NCI-H2196 (cell line): Measurements from ENCODE around the gene SUV39H1.
"Not testable (repeated sequence)": the region's sequence is repeated elsewhere in the genome, so short reads cannot be mapped to it uniquely, and the experiment has no call there.

Source experiments
- DNase-seq: peaks from one replicate; lab custom pipeline; 2025; ENCODE audit not compliant: unreplicated experiment; lab: John Stamatoyannopoulos, UW

SUV39H1 gene, protein sequence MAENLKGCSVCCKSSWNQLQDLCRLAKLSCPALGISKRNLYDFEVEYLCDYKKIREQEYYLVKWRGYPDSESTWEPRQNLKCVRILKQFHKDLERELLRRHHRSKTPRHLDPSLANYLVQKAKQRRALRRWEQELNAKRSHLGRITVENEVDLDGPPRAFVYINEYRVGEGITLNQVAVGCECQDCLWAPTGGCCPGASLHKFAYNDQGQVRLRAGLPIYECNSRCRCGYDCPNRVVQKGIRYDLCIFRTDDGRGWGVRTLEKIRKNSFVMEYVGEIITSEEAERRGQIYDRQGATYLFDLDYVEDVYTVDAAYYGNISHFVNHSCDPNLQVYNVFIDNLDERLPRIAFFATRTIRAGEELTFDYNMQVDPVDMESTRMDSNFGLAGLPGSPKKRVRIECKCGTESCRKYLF

DNA sequence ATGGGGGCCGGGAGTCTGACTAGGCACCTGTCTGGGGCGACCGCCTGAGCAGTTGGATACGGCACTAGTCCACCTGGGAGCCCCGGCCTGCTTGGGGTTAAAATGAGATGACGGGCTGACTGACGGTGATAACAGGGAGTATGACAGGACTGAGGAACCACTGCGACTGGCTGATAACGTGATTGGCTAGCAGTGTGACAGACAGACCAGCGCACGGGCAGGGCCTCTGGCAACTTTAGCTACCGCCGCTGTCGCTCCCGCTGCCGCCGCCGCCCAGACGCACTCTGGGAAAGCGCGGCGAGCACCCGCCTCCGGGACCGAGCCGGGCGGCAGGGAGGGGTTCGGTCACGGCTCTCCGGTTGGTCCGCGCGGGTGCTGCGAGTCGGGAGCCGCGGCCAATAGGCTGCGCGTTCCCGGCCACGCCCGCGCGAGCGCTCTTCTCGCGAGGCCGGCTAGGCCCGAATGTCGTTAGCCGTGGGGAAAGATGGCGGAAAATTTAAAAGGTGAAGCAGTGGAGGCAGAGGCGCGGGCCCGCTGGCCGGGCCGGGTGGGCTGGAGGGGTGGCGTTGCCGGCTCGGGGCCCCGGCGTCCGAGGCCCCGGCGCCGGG lies at the start of gene SUV39H1:
Gene SUV39H1, plus strand, starts transcription at position 434 of the 608 bp plus-strand sequence. Its CDS starts 51 bp downstream, at position 485.
- DNase-seq, result peak; percentile 85

DNA sequence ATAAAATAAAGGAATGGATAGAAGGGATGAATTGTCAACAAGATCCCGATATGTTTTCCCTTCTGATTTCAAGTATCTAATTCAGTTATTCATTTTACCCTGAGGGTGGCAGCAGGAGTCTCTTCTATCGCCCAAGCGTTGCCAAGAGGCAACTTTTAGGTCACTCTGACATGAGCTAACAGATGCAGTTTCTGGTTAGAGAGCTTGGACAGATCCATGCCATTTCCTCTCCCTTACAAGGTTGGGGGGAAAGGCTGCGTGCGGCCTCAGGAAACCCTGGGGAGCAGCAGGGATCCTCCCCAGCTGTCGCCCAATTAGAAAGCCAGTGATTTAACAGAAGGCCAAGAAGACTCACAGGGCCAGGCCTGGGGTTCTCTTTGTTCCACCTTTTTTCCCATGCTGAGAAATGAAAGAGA lies 48.2 kb upstream of the SUV39H1 start:
- peak; percentile 30 for DNase-seq

- no peak for DNase-seq
These were observed 47.4 kb upstream of the SUV39H1 start for GRCh38 chrX:48649102-48649501.

GRCh38 chrX:48652055-48652579 lies 44.4 kb upstream of the SUV39H1 start:
- DNase-seq, result not testable (repeated sequence)

- DNase-seq, result not testable (repeated sequence)
These were observed 41.8 kb upstream of the SUV39H1 start for GRCh38 chrX:48654746-48655145.

GRCh38 chrX:48659686-48660085 lies 36.8 kb upstream of the SUV39H1 start:
- not testable (repeated sequence) for DNase-seq

DNA sequence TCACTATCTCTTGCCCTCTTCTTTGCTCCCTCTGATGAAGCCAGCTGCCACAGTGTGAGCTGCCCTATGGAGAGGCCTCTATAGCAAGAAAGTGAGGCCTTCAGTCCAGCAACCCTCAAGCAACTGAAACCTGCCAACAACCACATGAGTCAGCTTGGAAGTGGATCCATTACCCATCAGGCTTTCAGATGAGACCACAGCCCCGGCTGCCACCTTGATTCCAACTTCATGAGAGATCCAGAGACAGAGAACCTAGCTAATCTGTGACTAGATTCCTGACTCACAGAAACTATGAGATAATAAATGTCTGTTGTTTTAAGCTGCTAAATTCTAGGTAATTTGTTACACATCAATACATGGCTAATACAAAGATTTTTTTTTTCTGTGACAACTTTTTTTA lies 33.3 kb upstream of the SUV39H1 start:
- no peak for DNase-seq

DNA sequence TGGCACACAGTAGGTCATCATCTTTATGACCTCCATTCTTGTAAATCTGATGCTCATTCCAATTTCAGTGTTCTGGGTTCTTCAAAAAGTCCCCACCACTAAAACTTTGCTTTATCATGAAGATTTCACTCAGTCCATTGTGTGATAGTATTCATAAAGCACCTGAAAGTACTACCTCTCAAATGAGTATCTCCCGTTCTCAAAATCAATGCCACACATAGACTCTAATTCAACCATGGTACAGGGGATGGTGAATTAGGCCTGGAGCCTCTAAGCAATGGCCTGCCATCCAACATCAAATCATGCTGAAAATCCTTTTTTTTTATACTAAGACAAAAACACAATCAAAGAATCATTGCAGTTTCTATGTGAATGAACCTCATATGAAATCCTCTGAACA lies 32.4 kb upstream of the SUV39H1 start:
- DNase-seq, result no peak

GRCh38 chrX:48665991-48666390 lies 30.5 kb upstream of the SUV39H1 start:
- no peak for DNase-seq

GRCh38 chrX:48666649-48667048 lies 29.9 kb upstream of the SUV39H1 start:
- no peak for DNase-seq

GRCh38 chrX:48667509-48667908 lies 29.0 kb upstream of the SUV39H1 start:
- no peak for DNase-seq

DNA sequence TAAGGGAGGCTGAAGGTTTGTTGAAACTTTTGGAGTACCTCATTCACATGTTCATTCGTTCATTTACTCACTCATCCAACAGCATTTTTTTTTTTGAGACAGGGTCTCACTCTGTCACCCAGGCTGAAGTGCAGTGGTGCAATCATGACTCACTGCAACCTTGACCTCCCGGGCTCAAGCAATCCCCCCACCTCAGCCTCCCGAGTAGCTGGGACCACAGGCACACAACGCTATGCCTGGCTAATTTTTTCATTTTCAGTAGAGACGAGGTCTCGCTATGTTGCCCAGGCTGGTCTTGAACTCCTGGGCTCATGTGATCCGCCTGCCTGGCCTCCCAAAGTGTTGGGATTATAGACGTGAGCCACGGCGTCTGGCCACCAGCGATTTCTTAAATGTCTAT lies 28.3 kb upstream of the SUV39H1 start:
- not testable (repeated sequence) for DNase-seq

DNA sequence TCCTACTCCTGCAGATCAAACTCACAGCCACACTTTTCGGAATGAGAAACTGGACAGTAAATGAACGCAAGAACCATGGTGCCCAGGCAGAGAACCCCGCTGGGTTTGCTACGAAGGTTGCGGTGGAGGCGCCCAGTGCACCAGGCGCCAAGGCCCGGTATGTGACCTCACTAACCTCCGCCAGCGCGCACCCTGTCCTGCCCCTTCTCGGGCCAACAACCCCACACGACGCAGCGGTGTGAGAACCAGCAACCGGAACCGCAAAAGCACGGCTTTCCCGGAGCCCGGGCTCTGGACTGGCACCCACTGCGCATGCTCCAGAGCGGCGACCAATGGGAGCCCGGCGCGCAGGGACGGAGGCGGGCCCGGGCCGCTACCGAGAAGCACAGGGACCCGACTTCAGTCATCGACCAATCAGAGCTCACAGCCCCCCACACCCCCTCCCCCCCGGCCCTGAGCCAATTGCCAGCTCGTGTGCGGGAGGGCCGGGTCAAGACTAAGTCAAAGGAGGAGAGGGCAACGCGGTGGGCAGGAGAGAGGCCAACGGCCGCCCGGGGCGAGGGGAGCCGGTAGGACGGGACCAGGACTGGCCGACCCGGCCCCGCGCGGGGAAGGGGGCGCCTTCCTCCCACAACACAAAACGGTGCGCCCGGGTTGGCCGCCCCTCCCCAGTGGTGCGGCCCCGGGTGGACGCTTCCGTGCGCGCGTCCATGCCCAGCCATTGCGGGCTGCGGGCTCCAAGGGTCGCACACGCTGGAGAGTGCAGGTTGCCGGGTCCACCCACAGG lies 20.2 kb upstream of the SUV39H1 start:
- DNase-seq, result peak; percentile 79

DNA sequence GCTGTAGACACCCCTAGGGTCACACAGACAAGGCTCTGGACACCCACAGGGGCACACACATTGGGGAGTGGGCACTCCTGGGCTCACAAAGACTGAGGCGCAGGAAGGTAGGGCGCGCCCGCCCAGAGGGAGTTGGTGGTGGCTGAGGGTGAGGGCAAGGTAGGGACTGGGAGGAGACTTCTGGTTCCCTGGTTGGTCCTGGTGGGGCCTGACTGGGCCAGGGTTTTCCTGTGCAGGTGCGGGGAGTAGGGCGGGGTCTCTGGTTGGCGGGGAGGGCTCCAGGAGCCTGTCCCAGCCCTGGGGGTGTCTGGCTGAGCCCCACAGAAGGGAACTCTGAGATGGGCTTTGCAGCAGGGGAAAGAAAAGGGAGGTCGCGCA lies 19.7 kb upstream of the SUV39H1 start:
- DNase-seq, result no peak

DNA sequence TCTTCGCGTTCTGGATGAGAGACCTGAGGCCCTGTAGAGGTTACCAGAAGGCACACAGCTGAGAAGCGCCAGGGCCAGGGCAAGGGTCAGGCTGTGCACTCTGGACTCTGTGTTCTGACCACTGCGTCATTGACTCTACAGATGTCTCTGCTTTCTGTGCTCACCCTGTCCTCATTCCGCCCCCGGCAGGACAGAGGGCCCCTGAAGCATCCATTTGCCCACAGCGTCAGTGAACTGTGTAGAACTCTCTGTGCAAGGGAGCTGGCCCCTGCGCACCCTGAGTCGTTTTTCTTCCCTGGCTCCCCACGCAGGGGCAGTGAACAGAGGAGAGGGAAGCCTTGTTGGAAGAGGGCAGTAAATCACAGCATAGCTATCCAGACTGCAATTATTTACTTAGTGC lies 19.0 kb upstream of the SUV39H1 start:
- no peak for DNase-seq

DNA sequence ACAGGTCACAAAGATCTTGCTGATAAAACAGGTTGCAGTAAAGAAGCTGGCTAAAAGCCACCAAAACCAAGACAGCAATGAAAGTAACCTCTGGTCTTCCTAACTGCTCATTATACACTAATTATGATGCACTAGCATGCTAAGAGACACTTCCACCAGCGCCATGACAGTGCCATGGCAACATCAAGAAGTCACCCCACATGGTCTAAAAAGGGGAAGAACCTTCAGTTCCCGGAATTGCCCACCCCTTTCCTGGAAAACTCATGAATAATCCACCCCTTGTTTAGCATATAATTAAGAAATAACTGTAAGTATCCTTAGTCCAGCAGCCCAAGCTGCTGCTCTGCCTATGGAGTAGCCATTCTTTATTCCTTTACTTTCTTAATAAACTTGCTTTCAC lies 16.1 kb upstream of the SUV39H1 start:
- not testable (repeated sequence) for DNase-seq

DNA sequence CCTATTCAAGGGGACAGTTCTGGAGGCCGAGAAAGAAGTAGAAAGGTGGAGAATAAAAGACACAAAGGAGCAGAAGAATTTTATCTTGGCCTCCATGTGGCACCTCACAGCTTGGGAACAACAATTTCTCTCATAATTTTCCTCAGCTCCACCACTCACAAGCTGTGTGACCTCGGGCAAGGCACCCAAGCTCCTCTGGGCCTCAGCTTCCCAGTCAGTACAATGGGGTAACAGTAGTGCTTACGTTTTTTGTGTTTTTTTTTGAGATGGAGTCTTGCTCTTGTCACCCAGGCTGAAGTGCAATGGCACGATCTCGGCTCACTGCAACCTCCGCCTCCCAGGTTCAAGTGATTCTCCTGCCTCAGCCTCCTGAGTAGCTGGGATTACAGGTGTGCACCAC lies 15.6 kb upstream of the SUV39H1 start:
- DNase-seq, result not testable (repeated sequence)

DNA sequence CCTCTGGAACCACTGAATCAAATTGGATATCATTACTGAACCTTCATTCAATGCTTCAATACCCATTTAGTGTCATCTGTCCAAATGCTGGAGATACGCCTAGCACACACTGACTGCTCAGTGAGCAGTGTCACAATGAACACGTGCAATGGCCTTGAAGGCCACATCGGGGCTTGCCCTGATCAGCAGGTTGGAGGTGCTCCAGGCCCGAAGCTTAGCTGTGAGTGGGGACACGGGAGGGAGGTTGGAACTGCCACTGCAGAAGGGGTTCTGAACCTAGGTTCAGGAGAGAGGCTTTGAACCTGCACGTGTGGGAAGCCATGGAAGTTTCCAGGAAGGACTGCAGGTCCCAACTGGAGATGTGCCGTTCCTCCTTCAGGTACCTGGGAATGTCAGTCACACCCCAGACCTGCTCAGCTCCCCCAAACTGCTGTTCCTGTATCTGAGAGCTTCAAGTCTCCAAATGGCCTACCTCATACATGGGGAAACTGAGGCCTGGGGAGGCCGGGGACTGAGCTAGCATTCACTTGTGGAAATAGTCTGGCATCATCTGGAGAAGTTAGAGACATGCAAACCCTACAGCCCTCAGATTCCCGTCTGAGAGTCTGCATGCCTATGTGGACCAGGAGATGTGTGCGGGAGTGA lies 14.9 kb upstream of the SUV39H1 start:
- no peak for DNase-seq

- DNase-seq, result not testable (repeated sequence)
These were observed 13.7 kb upstream of the SUV39H1 start for GRCh38 chrX:48682795-48683194.

GRCh38 chrX:48683411-48683982 lies 13.0 kb upstream of the SUV39H1 start, which contains the start of gene WAS:
WAS (plus strand) TSS chrX:48683799; CDS start chrX:48683854, 55 bp downstream.
- DNase-seq, result no peak
